Ishikawa (cell line): ENCODE results near the gene DENND11.

ENCODE experiments used
- CEBPB ChIP-seq: IDR thresholded peaks from 2 replicates; pipeline ENCODE4 v1.6.1; 2012
- CREB1 ChIP-seq: IDR thresholded peaks from 2 replicates; pipeline ENCODE4 v1.6.1; 2012; ENCODE audit warnings: low read depth
- EGR1 ChIP-seq: IDR thresholded peaks from 2 replicates; pipeline ENCODE4 v1.6.1; 2012
- EP300 ChIP-seq: IDR thresholded peaks from 2 replicates; pipeline ENCODE4 v1.6.1; 2012; ENCODE audit warnings: borderline replicate concordance
- FOXM1 ChIP-seq: IDR thresholded peaks from 2 replicates; pipeline ENCODE4 v1.6.1; 2012; ENCODE audit warnings: low read depth, borderline replicate concordance
- NFIC ChIP-seq: IDR thresholded peaks from 2 replicates; pipeline ENCODE4 v1.6.1; 2012
- RAD21 ChIP-seq: IDR thresholded peaks from 2 replicates; pipeline ENCODE4 v1.6.1; 2012; ENCODE audit warnings: low read depth
- TAF1 ChIP-seq: IDR thresholded peaks from 2 replicates; pipeline ENCODE4 v1.6.1; 2012; ENCODE audit warnings: low read depth, mild to moderate bottlenecking
- TCF12 ChIP-seq: IDR thresholded peaks from 2 replicates; pipeline ENCODE4 v1.6.1; 2012; ENCODE audit warnings: low read depth
- TEAD4 ChIP-seq: IDR thresholded peaks from 2 replicates; pipeline ENCODE4 v1.6.1; 2012
- YY1 ChIP-seq: IDR thresholded peaks from 2 replicates; pipeline ENCODE4 v1.6.1; 2012; ENCODE audit warnings: low read depth
- ZBTB7A ChIP-seq: IDR thresholded peaks from 2 replicates; pipeline ENCODE4 v1.6.1; 2012; ENCODE audit warnings: low read depth
- TF ChIP-seq, protein P1 (sequence below): IDR thresholded peaks from 2 replicates; pipeline ENCODE4 v1.6.1; 2012; ENCODE audit warnings: low read depth, mild to moderate bottlenecking
- TF ChIP-seq, protein P2 (sequence below): IDR thresholded peaks from 2 replicates; pipeline ENCODE4 v1.6.1; 2012
- TF ChIP-seq, protein P3 (sequence below): IDR thresholded peaks from 2 replicates; pipeline ENCODE4 v1.6.1; 2012

Gene DENND11

DNA sequence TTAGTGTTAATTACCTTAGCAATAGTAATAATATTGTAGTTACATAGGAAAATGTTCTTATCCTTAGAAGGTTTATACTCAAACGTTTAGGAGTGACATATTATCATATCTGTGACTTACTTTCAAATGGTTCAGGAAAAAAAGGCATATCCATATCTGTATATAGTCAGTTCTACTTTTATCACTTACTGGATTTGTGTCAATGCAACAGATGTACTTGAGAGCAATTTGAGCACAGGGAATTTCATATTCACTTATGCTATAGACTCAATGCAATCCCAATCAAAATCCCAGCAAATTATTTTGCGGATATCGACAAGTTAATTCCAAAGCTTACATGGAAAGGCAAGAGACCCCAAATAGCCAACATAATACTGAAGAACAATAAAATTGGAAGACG lies 10.0 kb downstream of the DENND11 start:
- TF ChIP-seq TEAD4 (no peak), CREB1 (no peak), CEBPB (no peak), EGR1 (no peak), FOXM1 (no peak), NFIC (no peak), TAF1 (no peak), RAD21 (no peak), TCF12 (no peak), YY1 (no peak), EP300 (no peak), ZBTB7A (no peak)
- TF ChIP-seq, protein P1, sequence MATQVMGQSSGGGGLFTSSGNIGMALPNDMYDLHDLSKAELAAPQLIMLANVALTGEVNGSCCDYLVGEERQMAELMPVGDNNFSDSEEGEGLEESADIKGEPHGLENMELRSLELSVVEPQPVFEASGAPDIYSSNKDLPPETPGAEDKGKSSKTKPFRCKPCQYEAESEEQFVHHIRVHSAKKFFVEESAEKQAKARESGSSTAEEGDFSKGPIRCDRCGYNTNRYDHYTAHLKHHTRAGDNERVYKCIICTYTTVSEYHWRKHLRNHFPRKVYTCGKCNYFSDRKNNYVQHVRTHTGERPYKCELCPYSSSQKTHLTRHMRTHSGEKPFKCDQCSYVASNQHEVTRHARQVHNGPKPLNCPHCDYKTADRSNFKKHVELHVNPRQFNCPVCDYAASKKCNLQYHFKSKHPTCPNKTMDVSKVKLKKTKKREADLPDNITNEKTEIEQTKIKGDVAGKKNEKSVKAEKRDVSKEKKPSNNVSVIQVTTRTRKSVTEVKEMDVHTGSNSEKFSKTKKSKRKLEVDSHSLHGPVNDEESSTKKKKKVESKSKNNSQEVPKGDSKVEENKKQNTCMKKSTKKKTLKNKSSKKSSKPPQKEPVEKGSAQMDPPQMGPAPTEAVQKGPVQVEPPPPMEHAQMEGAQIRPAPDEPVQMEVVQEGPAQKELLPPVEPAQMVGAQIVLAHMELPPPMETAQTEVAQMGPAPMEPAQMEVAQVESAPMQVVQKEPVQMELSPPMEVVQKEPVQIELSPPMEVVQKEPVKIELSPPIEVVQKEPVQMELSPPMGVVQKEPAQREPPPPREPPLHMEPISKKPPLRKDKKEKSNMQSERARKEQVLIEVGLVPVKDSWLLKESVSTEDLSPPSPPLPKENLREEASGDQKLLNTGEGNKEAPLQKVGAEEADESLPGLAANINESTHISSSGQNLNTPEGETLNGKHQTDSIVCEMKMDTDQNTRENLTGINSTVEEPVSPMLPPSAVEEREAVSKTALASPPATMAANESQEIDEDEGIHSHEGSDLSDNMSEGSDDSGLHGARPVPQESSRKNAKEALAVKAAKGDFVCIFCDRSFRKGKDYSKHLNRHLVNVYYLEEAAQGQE = no peak
- TF ChIP-seq, protein P2, sequence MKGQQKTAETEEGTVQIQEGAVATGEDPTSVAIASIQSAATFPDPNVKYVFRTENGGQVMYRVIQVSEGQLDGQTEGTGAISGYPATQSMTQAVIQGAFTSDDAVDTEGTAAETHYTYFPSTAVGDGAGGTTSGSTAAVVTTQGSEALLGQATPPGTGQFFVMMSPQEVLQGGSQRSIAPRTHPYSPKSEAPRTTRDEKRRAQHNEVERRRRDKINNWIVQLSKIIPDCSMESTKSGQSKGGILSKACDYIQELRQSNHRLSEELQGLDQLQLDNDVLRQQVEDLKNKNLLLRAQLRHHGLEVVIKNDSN = no peak
- TF ChIP-seq, protein P3, sequence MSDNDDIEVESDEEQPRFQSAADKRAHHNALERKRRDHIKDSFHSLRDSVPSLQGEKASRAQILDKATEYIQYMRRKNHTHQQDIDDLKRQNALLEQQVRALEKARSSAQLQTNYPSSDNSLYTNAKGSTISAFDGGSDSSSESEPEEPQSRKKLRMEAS = no peak

DNA sequence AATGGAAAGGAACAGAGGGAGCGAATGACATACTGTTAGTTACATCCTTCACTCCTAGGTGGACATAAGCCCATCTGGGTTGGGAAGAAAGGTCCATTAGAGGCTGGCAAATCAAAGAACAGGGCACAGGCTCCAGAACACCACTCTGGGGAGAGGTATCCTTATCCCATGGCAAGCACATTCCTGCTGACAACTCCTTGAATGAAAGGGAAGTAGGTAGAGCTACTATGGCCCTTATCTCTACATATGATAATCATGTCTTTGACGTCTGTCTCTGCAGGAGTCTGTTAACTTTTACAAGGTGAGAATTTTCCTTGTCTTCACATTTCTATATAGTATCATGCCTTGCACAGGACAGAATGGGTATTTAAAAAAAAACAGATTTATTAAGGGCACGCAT lies 10.4 kb downstream of the DENND11 start:
- no peak for TF ChIP-seq EGR1
- TF ChIP-seq RAD21 = no peak
- no peak for TF ChIP-seq CEBPB
- no peak for TF ChIP-seq ZBTB7A
- TF ChIP-seq TCF12 = no peak
- TF ChIP-seq TEAD4 = no peak

DNA sequence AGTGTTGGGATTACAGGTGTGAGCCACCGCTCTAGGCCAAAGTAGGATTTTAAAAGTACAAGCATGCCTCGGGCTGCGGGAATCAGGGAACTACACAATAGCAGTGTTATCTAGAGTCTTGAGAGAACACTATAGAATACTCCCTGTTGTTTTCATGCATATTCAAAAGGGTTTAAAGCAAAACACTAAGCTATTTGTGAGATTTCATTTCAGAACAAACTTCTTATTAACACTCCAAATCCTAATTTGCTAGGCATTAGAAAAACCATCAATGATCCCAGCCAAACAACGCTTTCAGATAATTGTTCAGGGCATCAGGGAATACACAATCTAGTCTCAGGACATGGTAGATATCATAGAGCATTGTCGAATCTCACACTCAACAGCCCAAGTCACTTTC lies 13.9 kb downstream of the DENND11 start:
- no peak for TF ChIP-seq YY1
- TF ChIP-seq, protein P2 = no peak
- no peak for TF ChIP-seq CREB1
- TF ChIP-seq, protein P1 = no peak

DNA sequence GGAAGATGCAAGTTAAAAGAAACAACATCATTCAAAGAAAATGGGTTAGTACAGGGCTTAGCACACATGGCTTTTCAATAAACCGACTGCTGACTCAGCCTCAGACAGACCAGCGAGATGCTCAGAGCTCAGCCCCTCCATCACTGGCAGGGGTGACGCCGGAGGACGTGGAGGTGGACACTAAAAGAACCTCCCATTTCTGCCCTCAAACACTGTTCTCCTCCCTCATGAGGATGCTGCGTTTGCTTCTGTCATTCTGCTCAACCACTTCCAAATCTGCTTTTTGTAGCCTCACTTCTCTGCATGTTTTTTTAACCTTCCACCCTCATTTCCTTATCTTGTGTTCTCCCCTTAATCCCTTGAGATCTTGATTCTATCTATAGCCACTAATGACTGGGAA lies 15.3 kb downstream of the DENND11 start:
- TF ChIP-seq, protein P3 = no peak
- TF ChIP-seq CREB1 = no peak
- no peak for TF ChIP-seq TCF12
- no peak for TF ChIP-seq RAD21
- no peak for TF ChIP-seq ZBTB7A
- TF ChIP-seq EP300 = no peak
- TF ChIP-seq, protein P2 = no peak
- TF ChIP-seq EGR1 = no peak
- TF ChIP-seq CEBPB = no peak
- TF ChIP-seq TAF1 = no peak
- no peak for TF ChIP-seq TEAD4
- TF ChIP-seq, protein P1 = no peak
- no peak for TF ChIP-seq FOXM1
- no peak for TF ChIP-seq NFIC
- no peak for TF ChIP-seq YY1

DNA sequence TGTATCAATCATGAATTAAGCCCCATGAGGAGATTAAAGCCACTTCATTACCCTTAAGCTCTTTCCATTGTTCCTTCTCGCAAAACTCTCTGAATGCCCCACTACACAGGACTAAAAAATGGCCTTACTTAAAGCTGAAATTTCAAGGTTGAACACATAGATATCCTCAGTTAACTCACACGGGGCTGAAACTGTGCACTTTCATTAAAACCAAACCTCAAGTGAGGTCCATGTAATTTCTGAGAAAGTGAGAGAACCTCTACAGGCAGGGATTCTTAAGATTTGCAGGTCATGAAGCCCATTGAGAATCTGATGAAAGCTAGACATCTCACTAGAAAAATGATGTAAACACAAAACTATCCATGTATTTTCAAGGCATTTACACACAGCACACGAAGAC lies 15.9 kb downstream of the DENND11 start:
- TF ChIP-seq TCF12 (no peak), CREB1 (no peak), TAF1 (no peak), ZBTB7A (no peak), YY1 (no peak), RAD21 (no peak), EP300 (no peak), CEBPB (no peak), TEAD4 (no peak), NFIC (no peak), FOXM1 (no peak), EGR1 (no peak)
- TF ChIP-seq, protein P1 = no peak
- TF ChIP-seq, protein P3 = no peak
- TF ChIP-seq, protein P2 = no peak
